Omental fat pad (tissue), 4 donors: ENCODE measurements around the gene CGN. TPM values are rescaled to one million over a fixed set of nuclear protein-coding genes. Genes with fewer than 3 reads are reported as not detected.

ENCODE experiments used
- ATAC-seq: fragments of 150-250 bp; one replicate; pipeline ENCODE4 v1.9.1; 2016; ENCODE audit warnings: mild to moderate bottlenecking, moderate library complexity; ENCODE audit not compliant: low FRiP score
- DNase-seq: peaks from one replicate; pipeline ENCODE4 v3.0.0-alpha.2; 2019; ENCODE audit warnings: low spot score
- total RNA-seq, 4 donors: library from RNA; depleted of rRNA; stranded (reverse); fragments of >200 nt; gene quantifications; one replicate each; pipeline ENCODE4 v1.1.0, GENCODE V29; 2016
- TF ChIP-seq, protein P1 (sequence below), 3 donors: fragments of 450-650 bp; IDR thresholded peaks; one replicate each; pipeline ENCODE4 v1.5.1; 2016 to 2017; ENCODE audit warnings: antibody characterized with exemption in 3 of 3, mild to moderate bottlenecking in 3 of 3, moderate library complexity in 2 of 3

Gene CGN
- total RNA-seq, 4 donors from 2014 or later = 0.32 to 44.6 (median 8.0) TPM

DNA sequence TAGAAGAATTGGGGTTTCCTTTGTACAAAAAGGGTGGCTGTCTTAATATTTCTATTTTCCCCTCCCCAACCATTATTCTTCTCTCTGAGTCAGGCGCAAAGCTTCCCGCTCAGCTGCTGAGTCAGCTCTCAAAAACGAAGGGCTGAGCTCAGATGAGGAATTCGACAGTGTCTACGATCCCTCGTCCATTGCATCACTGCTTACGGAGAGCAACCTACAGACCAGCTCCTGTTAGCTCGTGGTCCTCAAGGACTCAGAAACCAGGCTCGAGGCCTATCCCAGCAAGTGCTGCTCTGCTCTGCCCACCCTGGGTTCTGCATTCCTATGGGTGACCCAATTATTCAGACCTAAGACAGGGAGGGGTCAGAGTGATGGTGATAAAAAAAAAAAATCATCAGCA lies 25.9 kb downstream of the CGN start:
- TF ChIP-seq, protein P1, sequence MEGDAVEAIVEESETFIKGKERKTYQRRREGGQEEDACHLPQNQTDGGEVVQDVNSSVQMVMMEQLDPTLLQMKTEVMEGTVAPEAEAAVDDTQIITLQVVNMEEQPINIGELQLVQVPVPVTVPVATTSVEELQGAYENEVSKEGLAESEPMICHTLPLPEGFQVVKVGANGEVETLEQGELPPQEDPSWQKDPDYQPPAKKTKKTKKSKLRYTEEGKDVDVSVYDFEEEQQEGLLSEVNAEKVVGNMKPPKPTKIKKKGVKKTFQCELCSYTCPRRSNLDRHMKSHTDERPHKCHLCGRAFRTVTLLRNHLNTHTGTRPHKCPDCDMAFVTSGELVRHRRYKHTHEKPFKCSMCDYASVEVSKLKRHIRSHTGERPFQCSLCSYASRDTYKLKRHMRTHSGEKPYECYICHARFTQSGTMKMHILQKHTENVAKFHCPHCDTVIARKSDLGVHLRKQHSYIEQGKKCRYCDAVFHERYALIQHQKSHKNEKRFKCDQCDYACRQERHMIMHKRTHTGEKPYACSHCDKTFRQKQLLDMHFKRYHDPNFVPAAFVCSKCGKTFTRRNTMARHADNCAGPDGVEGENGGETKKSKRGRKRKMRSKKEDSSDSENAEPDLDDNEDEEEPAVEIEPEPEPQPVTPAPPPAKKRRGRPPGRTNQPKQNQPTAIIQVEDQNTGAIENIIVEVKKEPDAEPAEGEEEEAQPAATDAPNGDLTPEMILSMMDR (IDR thresholded peaks at IDR 0.05) = no peak
- DNase-seq (peak; percentile 43), ATAC-seq (peak; percentile 64)

DNA sequence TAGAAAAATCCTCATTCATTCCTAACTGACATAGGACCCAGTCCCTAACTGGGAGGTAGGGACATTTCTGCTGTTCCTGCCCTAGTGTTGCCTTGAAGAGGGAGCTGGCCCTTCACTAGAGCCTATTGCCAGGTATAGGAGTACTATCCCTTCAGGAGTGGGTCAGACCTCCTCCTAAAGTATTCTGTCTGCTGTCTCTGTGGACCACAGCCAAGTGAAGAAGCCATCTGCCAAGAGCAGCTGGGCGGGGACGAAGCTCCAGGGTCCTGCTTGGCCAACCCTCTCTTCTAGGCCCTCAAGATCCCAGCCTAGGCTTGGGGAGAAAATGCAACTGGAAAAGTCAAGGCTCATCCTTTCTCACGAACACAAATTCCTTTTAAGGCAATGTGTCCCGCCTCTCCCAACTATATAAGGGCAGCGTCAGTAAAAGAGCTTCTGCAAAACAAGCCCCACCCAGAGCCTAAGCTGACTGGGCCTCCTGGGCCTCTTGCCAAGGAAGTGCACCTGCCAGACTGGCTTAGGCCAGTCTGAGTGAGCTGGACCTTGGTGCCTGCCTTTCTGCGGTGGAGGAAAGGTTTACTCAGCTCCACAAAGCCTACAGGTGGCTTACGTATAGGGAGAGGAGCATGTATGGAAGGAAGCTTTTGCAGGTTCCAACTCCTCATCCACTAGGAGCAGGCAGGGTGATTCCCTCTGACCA lies 28.3 kb downstream of the CGN start:
- TF ChIP-seq, protein P1 (IDR thresholded peaks at IDR 0.05) = no peak
- peak; percentile 36 for DNase-seq
- peak; percentile 65 for ATAC-seq

DNA sequence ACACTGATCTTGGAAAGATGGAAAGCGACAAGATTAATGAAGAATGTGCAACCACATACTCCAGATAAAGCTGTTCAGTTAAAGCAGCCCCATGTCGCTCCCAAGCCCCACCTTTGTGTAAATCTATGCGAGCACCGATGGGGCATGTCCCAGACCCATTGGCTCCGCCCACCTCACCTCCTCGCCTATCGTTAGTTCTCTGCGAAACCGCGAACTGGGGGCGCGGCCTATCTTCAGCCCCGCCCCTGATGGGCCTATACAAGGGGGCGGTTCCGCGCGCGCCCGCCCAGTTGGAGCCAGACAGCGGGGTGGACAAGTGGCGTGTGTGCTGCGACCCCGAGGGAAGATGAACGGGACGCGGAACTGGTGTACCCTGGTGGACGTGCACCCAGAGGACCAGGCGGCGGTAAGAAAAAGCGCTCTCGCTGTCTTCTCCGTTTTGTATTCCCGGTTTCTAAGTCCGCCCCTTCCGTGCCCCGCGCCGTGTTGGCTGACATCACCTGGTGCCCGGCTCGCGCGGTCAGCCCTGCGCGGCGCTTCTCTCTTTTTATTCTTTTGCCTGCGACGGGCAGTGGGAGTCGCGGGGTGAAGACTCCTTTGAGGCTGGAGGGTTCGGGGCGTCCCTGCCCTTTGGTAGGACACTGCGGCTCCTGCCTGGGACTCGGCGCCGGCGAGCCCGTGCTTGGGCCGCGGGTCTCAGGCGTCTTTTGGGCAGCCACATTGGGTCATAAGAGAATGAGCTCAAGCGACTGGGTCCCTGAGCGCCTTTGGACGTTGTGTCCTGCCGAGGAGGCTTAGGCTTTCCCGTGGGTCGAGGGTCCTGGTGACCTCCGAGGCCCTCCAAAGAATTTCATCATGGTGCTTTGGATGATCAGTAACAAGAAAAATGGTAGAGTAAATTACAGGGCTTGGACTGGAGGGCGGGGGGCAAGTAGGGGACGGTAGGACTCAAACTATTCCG lies 29.1 kb downstream of the CGN start, which contains the start of gene TUFT1:
TUFT1 (plus strand) TSS at position 289 of the 961 bp plus-strand sequence; CDS start at position 347, 58 bp downstream.
- TF ChIP-seq, protein P1 (IDR thresholded peaks at IDR 0.05) = no peak
- DNase-seq (peak; percentile 84), ATAC-seq (peak; percentile 92)

DNA sequence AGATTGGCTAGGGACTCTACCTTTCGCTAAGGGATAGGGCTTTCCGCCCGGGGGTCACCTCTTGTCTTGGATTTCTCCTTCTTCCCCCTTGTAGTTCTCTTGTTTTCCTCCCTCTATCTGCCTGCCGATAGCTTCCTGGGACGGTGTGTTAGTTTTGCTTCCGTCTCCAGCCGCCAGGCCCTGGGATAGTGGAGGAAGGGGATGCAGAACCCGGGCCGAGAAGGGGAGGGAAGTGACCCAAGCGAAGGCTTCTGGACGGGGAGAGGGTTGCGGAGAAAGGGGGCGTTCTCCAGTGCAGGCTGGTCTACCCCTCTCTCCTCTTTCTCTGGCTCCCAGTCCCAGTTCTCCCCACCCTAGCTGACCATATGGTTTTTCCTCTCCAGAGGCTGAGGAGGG lies 29.8 kb downstream of the CGN start:
- ATAC-seq (no peak), DNase-seq (no peak)

DNA sequence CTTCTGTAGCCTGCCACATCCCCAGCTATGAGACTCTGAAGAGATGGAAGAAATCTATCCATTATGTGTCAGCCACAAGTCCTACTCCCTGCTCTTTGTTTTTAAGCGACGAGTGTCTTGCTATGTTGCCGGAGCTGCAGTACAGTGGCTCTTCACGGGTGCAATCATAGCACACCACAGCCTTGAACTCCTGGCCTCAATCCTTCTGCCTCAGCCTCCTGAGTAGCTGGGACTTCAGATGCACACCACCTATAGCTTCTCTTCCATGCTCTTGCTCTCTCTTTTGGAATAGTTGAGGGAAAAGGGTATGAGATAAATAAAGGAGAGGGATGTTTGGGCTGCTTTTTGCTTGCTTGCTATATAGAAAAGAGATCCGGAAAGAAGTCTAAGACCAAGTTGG lies 30.6 kb downstream of the CGN start:
- TF ChIP-seq, protein P1 (IDR thresholded peaks at IDR 0.05) = no peak
- DNase-seq = no peak
- ATAC-seq = no peak

More for the DNA sequence above, 29.8 kb downstream of the CGN start:
- TF ChIP-seq, protein P1 (IDR thresholded peaks at IDR 0.05) = no peak

DNA sequence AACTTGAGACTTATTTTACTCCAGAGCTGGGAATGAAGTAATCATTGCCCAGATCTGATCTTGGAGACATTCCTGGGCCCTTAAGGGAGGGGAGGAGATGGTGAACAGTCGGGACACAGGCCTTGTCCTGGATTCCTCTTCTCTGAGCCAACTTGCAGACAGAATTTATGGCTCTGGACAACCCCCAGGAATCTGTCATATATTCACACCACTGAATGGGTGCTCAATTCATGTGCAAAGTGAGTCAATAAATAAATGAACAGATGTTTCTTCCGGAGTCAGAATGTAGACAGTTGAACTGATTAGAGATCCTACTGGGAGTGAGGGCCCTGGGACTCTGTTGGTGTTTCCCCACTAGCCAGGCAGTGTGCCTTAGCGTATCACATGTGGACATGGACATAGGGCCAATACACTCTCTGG lies 31.5 kb downstream of the CGN start:
- ATAC-seq (no peak), DNase-seq (no peak)
- TF ChIP-seq, protein P1 (IDR thresholded peaks at IDR 0.05) = no peak
